GM19193 (cell line): Measurements from ENCODE around the gene TRPT1.

ENCODE experiments used
- POLR2A ChIP-seq: IDR thresholded peaks from 4 replicates; pipeline ENCODE4 v1.6.1; 2011; ENCODE audit not compliant: insufficient read depth, insufficient read length; ENCODE audit errors: extremely low read depth

TRPT1 gene, protein sequence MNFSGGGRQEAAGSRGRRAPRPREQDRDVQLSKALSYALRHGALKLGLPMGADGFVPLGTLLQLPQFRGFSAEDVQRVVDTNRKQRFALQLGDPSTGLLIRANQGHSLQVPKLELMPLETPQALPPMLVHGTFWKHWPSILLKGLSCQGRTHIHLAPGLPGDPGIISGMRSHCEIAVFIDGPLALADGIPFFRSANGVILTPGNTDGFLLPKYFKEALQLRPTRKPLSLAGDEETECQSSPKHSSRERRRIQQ

DNA sequence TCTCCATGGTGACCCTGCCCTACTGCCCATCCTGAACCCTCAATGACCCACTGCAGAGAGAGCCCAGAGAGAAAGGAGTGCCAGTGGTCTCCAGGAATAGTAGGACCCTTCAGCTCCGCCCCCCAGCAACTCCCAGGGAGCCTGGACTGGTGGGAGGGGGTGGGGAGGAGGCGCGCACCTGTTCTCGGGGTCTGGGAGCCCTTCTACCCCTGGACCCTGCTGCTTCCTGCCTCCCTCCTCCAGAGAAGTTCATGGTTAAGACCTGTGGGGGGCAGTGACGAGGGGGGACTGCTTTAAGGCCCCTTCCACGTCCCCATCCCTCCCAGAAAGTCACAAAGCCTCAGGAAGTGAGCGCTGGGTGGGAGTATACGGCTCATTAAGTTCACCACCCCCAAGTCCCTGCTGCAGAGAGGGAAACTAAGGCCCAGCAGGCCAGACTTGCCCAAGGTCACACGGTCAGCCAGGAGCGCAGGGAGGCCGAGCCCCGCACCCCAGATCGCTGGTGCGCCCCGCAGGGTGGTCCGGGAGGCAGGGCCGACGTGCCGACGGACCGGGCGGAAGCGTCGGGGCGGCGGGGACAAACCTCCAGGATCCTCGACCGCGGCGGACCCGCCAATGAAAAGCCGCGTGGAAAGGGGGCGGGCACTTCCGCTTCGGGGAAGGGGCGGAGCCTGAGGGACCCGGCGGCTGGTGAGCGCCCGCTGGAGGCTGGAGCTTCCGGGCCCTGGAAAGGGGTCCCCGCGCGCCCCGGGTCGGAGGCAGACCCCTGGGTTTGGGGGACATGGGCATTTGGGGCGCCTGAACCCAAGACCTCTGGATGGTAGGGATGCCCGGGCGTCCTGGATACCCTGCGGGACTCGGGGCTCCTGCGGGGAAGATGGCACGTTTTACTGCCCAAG lies at the start of gene TRPT1, which contains the start of gene NUDT22:
TSS of gene TRPT1 (minus strand) at position 579 of the 899 bp plus-strand sequence. CDS start at position 253, 326 bp downstream.
TSS of gene NUDT22 (plus strand) at position 667 of the 899 bp plus-strand sequence. CDS start 379 bp downstream, outside the sequence.
- peak; percentile 81 for TF ChIP-seq POLR2A

DNA sequence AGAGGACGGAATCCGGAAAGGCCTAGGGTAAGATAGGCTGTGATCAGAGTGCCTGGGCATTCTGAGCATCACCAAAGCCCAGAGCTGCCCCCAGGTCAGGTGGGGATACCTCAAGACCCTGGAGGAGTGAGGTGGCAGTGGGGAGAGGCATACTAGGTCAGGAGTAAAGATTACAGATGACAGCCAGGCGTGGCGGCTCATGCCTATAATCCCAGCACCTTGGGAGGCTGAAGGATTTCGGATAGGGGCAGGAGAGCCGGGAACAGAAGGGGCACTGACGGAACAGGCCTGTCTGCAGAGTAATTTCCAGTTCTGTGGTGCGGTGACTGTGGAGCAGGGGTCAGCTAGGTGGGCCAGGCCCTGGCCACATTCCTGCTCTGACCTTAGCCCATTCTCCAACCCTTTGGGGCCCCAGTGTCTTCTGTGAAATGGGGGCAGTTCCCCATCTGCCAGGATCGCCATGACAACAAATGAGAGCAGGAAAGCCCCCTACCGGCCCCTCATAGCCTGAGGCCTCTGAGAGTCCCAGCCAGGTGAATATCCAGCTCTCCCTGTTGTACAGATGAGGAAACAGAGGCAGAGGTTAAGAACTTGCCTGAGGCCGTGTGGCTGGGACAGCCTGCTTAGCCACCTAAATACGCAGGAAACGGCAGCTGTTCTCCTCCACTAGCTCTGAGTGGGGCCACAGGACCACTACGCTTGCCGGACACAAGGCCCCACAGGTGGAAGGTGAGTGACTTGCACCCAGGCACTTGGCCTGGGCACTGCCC lies 49.2 kb upstream of the TRPT1 start:
- TF ChIP-seq POLR2A: no peak

DNA sequence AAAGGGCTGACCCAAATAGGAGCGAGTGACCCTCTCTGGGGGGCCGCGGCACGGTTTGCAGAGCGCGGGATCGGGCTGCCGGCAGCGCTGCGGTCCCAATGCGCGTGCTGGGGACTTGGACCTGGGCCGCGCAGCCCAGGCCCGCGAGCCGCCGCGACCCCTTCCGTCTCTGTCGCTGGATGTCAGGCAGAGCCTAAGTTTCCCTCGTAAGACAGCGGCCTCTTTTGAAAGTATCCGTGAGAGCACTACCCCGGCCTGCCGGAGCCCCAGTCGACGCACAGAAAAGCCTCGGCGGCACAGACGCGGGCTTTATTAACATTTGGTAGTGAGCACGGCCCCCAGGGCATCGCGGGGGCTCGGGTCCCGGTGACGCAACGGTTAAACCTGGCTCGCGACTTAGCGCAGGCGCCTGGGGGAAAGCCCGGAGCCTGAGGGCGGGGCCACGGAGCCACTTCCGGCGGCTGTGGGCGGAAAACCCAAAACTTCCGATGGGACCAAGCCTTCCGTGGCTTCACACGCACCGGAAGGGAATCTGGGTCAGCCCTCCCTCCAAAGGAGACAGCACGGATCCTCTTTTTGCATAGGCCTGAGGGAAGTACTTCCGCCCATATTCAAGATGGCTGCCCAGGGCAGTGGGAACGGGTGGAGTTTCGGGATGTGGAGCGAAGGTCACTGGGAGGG lies 43.7 kb upstream of the TRPT1 start:
- peak; percentile 63 for TF ChIP-seq POLR2A

DNA sequence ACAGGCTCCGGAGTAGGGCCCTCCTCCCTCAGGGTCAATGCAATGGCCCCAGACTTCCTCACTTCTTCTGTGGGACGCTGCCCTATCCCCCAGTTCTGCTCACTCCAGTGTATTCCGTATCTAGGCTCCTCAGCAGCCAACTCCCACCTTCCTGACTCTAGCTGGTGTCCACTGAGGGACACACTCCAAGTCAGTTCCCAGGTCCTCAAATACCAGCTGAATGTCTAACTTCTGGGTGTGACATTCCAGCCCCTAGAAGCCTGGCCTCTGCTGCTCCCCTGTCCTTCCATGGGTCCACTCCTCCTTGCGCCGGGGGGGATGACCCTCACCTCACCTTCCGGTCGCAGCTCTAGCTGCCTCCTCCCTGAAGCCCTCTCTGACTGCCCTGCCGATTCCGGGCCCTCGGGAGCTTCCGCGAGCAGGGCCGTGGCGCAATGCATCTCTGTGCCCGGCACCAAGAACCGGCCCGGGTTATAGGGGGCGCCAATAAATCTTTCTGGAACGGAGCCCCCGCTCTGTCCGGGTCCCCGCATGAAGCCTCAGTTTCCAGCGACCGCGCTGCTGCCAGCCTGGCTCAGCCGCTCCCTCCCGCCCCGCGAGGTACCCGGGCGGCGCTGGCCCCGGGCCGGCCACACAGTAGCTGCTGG lies 43.0 kb upstream of the TRPT1 start:
- no peak for TF ChIP-seq POLR2A

DNA sequence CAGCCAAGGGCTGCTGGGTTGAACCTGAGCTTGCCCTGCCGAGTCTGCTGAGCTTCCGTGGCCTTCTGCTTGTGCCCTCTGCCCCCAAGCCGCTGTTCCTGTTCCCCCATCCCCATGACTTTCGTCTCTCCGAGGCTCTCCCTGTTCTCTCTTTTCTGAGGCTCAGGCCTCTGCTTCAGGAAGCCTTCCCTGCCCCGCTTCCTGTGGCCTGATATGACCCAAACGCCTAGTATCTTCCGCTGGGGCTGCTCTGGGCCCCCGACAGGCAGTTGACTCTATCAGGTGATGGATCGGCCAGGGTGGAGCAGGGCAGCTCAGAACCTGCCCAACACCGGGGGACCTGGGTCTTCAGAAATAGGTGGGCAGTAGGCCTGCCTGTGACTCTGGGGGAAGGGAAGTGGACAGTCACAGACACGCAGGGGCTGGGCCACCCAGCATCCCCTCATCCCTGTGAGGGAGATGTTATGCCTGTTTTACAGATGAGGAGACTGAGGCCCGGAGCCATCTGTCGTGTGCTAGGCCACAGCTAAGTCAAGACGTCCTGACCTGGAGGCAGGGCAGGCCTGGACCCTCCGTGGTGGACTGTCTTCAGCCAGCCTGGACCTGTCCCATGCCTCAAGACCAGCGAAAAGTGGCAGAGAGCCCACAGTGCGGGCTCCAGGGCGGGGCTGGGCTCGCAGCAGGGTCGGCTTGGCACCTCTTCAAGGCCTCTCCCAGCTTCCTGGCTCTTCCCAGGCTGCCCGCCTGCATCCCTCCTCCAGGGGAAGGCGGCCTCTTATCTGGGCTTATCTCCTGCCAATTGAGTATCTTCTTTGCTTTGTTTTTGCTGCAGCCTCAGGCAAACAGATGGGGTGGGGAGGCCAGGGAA lies 42.3 kb upstream of the TRPT1 start:
- TF ChIP-seq POLR2A: no peak

DNA sequence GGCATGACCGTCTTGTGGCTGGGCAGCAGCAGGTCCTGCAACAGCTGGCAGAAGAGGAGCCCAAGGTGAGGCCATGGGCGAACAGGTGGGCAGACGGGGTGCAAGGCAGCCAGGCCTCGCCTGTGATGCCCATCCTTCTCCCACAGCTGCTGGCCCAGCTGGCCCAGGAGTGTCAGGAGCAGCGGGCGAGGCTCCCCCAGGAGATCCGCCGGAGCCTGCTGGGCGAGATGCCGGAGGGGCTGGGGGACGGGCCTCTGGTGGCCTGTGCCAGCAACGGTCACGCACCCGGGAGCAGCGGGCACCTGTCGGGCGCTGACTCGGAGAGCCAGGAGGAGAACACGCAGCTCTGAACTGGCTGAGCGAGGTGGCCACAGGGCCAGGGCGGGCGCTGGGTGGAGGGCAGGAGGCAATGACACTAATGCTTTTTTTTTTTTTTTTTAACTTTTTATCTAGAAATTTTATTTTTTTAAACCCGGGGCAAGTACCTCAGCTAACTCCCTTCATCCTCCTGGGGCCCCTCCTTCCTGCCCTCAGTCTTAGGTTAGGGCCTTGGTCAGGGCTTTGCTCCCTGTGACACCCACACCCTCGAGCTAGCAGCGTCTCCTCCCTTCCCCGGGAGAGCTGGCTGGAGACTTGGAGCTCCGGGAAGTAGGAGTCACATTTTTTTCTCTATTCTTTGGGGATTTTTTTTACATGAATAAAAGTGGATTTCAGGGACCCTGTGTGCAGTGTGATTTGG lies 41.4 kb upstream of the TRPT1 start:
- no peak for TF ChIP-seq POLR2A

DNA sequence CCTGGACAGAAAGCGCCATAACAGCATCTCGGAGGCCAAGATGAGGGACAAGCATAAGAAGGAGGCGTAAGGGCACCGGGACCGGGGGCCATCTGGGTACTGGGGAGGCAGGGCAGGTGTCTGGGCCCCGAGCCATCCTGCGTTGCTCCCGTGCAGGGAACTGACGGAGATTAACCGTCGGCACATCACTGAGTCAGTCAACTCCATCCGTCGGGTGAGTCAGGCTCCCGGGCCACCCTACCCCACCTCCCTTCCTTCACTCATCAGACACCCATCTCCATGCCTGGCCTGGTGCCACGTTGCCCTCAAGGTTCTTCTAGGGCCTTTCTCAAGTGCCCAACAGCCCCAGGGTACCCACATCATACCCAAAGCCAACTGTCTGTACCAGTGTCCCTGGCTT lies 40.4 kb upstream of the TRPT1 start:
- no peak for TF ChIP-seq POLR2A

DNA sequence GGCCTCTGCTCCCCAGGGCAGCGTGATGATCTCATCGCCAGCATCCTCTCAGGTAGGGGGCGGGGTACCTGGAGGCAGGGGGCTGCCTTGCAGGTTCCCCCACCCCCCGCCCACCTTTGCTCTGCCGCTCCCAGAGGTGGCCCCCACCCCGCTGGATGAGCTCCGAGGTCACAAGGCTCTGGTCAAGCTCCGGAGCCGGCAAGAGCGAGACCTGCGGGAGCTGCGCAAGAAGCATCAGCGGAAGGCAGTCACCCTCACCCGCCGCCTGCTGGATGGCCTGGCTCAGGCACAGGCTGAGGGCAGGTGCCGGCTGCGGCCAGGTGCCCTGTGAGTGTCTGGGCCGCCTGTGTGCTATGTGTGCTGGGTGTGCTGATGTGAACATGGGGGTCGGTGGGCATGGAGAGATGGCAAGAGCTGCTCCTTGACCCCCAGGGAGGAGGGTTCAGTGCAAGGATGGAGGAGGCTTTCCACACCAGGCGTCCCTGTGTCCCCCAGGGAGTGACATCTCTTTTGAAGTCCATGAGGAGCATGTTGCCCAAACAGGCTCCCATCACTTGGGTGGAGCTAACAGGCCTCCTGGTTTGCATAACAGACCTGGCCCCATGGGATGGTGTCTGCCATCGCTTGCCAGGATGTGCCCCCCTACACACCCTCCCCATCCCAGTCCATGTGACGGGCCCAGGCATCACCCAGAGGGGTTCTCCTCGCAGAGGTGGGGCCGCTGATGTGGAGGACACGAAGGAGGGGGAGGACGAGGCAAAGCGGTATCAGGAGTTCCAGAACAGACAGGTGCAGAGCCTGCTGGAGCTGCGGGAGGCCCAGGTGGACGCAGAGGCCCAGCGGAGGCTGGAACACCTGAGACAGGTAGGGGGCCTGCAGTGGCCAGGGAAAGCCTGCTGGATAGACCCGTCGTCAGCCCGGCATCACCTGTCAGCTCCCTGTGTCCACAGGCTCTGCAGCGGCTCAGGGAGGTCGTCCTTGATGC lies 39.5 kb upstream of the TRPT1 start:
- no peak for TF ChIP-seq POLR2A

DNA sequence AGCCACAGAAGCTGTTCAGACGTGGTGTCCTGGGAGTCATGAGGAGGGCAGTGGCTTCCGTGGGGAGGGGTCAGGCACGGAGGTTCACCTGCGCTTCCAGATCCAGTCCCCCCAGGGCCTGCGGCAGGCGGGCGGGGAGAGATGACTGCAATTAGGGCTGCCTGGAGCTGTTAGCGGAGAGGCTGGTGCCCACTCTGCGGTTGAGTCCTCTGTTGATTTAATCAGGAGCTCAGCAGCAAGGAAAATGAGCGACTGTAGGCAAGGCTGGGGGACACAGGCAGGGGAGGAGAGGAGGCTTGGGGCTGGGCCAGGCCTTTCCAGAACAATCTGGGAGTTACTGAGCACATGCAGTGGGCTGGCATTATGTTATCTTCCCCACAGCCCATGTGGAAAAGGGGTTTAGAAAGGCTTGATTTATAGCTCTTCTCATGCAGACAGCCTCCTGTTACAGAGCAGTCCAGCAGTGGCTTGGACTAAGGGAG lies 38.4 kb upstream of the TRPT1 start:
- no peak for TF ChIP-seq POLR2A

DNA sequence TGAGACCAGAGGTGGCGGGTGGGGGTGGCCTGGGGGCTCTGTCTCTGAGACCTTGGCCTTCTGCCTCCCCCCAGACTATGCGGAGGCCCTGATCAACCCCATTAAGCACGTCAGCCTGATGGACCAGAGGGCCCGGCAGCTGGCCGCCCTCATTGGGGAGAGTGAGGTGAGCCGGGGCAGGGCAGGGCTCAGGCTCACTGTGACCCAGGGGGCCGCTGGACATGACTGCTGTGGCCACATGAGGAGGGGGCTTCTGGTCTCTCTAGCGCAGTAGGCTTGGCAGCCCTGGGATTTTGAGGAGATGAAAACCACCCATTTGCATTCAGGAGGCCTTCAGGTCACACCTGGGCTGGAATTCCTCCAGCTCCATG lies 37.9 kb upstream of the TRPT1 start:
- TF ChIP-seq POLR2A: no peak

DNA sequence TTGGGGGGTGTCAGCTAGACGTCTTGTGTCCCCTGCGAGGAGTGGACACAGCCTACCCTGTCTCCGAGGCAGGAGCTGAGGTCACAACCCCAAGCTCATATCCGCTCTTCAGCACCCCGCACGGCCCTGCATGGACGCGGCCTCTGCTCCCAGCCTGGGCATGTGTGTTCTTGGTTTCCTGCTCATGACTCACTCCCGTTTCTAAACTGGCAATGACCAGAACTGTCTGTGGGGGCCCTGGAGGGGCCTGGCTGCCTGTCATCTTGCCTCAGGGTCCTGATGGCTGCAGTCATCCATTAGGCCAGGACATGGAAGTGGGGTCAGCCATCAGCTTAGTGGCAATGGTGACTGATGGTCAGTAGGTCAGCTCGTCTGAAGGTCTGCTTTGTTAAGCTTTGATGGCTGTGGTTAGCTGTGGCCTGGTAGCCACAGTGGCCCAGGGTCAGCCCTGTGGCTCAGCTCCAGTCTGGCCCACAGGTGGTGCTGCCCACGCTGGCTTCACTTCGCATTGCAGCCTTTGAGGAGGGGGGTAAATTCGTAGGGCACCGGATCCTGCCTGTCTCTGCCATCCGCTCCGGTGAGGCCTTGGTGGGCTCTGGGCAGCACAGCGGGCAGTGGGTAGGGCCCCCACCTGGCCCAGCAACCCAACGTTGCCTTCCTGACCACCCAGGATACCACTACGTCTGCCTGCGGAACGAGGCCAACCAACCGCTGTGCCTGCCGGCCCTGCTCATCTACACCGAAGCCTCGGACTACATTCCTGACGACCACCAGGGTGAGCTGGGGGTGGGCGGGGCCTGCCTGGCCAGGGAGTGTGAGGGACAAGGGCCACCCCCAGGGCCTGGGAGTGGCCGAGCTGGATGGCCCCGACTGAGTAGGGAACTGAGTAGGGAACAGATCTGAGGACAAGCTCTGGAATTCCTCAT lies 37.3 kb upstream of the TRPT1 start:
- no peak for TF ChIP-seq POLR2A
